HCT116 (cell line): ENCODE results near the gene USP3. TPM values are rescaled to one million over a fixed set of nuclear protein-coding genes. Genes with fewer than 3 reads are reported as not detected.

ENCODE experiments used
- ATAC-seq: fragments of 200-7000 bp; cut with Tn5 transposase; 2 replicates; pipeline ENCODE4 v1.9.1; 2020; ENCODE audit warnings: mild to moderate bottlenecking, moderate library complexity
- BruUV-seq: library from RNA; stranded (reverse); fragments of 400-500 nt; replicated peaks from 2 replicates; lab custom pipeline; 2021; lab: Mats Ljungman, UMichigan
- CTCF ChIA-PET: fragments of 300-600 bp; sonication (Branson Sonifier 250); formaldehyde crosslinking; loops from one replicate; lab custom pipeline; 2021; ENCODE audit warnings: antibody characterized with exemption; lab: Charles Lee
- POLR2A ChIA-PET: fragments of 300-600, 350-600 bp; sonication (Branson Sonifier 250); formaldehyde crosslinking; loops from one replicate; lab custom pipeline; 2021; ENCODE audit warnings: antibody characterized with exemption; lab: Charles Lee
- RAD21 ChIA-PET, 2 experiments: fragments of 300-600 bp; sonication (Branson Sonifier 250); formaldehyde crosslinking; loops; one replicate each; lab custom pipeline; 2023; ENCODE audit warnings: low total read pairs in 2 of 2; ENCODE audit not compliant: uncharacterized antibody in 2 of 2, unreplicated experiment in 2 of 2, low non-redundant PET in 1 of 2; lab: Charles Lee
- DNase-seq: peaks from one replicate; pipeline ENCODE4 v3.0.0-alpha.2; 2010; ENCODE audit warnings: low read depth, low spot score
- H2AFZ ChIP-seq: fragments of 200-600 bp; shearing (Covaris generic), sonication (generic); 2 replicates; pipeline ENCODE4 v1.6.1; 2017; ENCODE audit warnings: low read depth, mixed run types, mixed read lengths, antibody characterized with exemption, low read length; ENCODE audit not compliant: poor library complexity, severe bottlenecking
- H3K27ac ChIP-seq: 2 replicates; pipeline ENCODE4 v1.5.1; 2012; ENCODE audit warnings: low read depth, low read length
- H3K27me3 ChIP-seq: fragments of 200-600 bp; sonication (generic); 2 replicates; pipeline ENCODE4 v1.6.1; 2016; ENCODE audit warnings: mixed run types, low read length, mixed read lengths; ENCODE audit not compliant: insufficient read depth
- H3K36me3 ChIP-seq, 2 experiments: fragments of 200-500 bp in 1 of 2; fragments of 200-600 bp in 1 of 2; sonication (Bioruptor generic) in 1 of 2; sonication (generic) in 1 of 2; 2 replicates each; pipeline versions ENCODE4 v1.5.1 to v1.6.1; 2014 to 2016; ENCODE audit warnings: low read length in 2 of 2, inconsistent platforms in 1 of 2, mixed read lengths in 1 of 2, mixed run types in 1 of 2; ENCODE audit not compliant: insufficient read depth in 2 of 2, control insufficient read depth in 1 of 2
- H3K4me1 ChIP-seq, 2 experiments: fragments of 200-600 bp in 1 of 2; sonication (generic) in 1 of 2; 2 replicates each; pipeline versions ENCODE4 v1.5.1 to v1.6.1; 2012 to 2017; ENCODE audit warnings: low read length in 2 of 2, inconsistent platforms in 1 of 2, mild to moderate bottlenecking in 1 of 2, mixed read lengths in 1 of 2, mixed run types in 1 of 2, moderate library complexity in 1 of 2; ENCODE audit not compliant: insufficient read depth in 2 of 2, control insufficient read depth in 1 of 2
- H3K4me2 ChIP-seq: fragments of 200-600 bp; sonication (generic); 2 replicates; pipeline ENCODE4 v1.6.1; 2017; ENCODE audit warnings: mixed run types, low read length, mixed read lengths
- H3K4me3 ChIP-seq, 2 experiments: fragments of 200-600 bp in 1 of 2; sonication (generic) in 1 of 2; replicated peaks in 1 of 2; 2 replicates each; pipeline ENCODE4 v1.5.1; 2011 to 2016; ENCODE audit warnings: low read length in 2 of 2, control low read depth in 1 of 2, low read depth in 1 of 2, mild to moderate bottlenecking in 1 of 2, mixed read lengths in 1 of 2, mixed run types in 1 of 2
- H3K79me2 ChIP-seq: fragments of 200-600 bp; sonication (generic); 2 replicates; pipeline ENCODE4 v1.6.1; 2017; ENCODE audit warnings: mild to moderate bottlenecking, mixed run types, low read length, moderate library complexity, mixed read lengths; ENCODE audit not compliant: insufficient read depth
- H3K9ac ChIP-seq: fragments of 200-600 bp; sonication (generic); 2 replicates; pipeline ENCODE4 v1.6.1; 2016; ENCODE audit warnings: low read length, mixed read lengths
- H3K9me2 ChIP-seq: fragments of 200-600 bp; sonication (generic), shearing (Covaris generic); 2 replicates; pipeline ENCODE4 v1.6.1; 2017; ENCODE audit warnings: mixed run types, mild to moderate bottlenecking, moderate library complexity; ENCODE audit not compliant: insufficient read depth
- H3K9me3 ChIP-seq, 2 experiments: fragments of 200-500 bp in 1 of 2; fragments of 200-600 bp in 1 of 2; sonication (Bioruptor generic) in 1 of 2; sonication (generic) in 1 of 2; 2 replicates each; pipeline ENCODE4 v1.6.1; 2014 to 2017; ENCODE audit warnings: low read length in 2 of 2, mixed read lengths in 2 of 2, inconsistent platforms in 1 of 2, low read depth in 1 of 2, mild to moderate bottlenecking in 1 of 2, mixed run types in 1 of 2, moderate library complexity in 1 of 2; ENCODE audit not compliant: control insufficient read depth in 1 of 2, insufficient read depth in 1 of 2
- H4K20me1 ChIP-seq: fragments of 200-600 bp; sonication (generic), shearing (Covaris generic); 2 replicates; pipeline ENCODE4 v1.6.1; 2017; ENCODE audit warnings: mixed run types, mild to moderate bottlenecking, moderate library complexity; ENCODE audit not compliant: insufficient read depth
- ATF3 ChIP-seq: IDR thresholded peaks from 2 replicates; pipeline ENCODE4 v1.6.1; 2012
- CBX3 ChIP-seq: IDR thresholded peaks from 2 replicates; pipeline ENCODE4 v1.6.1; 2012; ENCODE audit warnings: low read depth
- CEBPB ChIP-seq: IDR thresholded peaks from 2 replicates; pipeline ENCODE4 v1.6.1; 2012; ENCODE audit warnings: low read depth
- CTCF ChIP-seq, 3 experiments: fragments of 200-600 bp in 1 of 3; sonication (generic) in 1 of 3; IDR thresholded peaks in 2 of 3; conservative IDR thresholded peaks in 1 of 3; 2 replicates each; pipeline ENCODE4 v1.5.1; 2012 to 2017; ENCODE audit warnings: low read depth in 2 of 3, low read length in 2 of 3, antibody characterized with exemption in 1 of 3, borderline replicate concordance in 1 of 3, control low read depth in 1 of 3, mild to moderate bottlenecking in 1 of 3, mixed read lengths in 1 of 3, mixed run types in 1 of 3, moderate library complexity in 1 of 3; ENCODE audit not compliant: insufficient read depth in 1 of 3
- EGR1 ChIP-seq: IDR thresholded peaks from 2 replicates; pipeline ENCODE4 v1.6.1; 2012; ENCODE audit warnings: low read depth
- ELF1 ChIP-seq: IDR thresholded peaks from 2 replicates; pipeline ENCODE4 v1.6.1; 2012; ENCODE audit warnings: low read depth, borderline replicate concordance
- EZH2 ChIP-seq: fragments of 200-600 bp; sonication (generic); IDR thresholded peaks from 2 replicates; pipeline ENCODE4 v1.6.1; 2017; ENCODE audit warnings: antibody characterized with exemption, mixed run types
- EZH2phosphoT487 ChIP-seq: fragments of 200-600 bp; IDR thresholded peaks from 2 replicates; pipeline ENCODE4 v1.6.1; 2018; ENCODE audit warnings: antibody characterized with exemption, borderline replicate concordance
- JUND ChIP-seq: IDR thresholded peaks from 2 replicates; pipeline ENCODE4 v1.6.1; 2012
- MAX ChIP-seq: IDR thresholded peaks from 2 replicates; pipeline ENCODE4 v1.6.1; 2012
- RAD21 ChIP-seq: IDR thresholded peaks from 2 replicates; pipeline ENCODE4 v1.6.1; 2012; ENCODE audit warnings: low read depth, mild to moderate bottlenecking
- REST ChIP-seq: IDR thresholded peaks from 2 replicates; pipeline ENCODE4 v1.6.1; 2012; ENCODE audit warnings: low read depth
- SRF ChIP-seq: IDR thresholded peaks from 2 replicates; pipeline ENCODE4 v1.6.1; 2012; ENCODE audit warnings: low read depth
- ZFX ChIP-seq: fragments of 450-650 bp; IDR thresholded peaks from 2 replicates; pipeline ENCODE4 v1.6.1; 2017
- ZNF274 ChIP-seq: fragments of 200-500 bp; sonication (Bioruptor generic); IDR thresholded peaks from 2 replicates; pipeline ENCODE4 v1.6.1; 2014; ENCODE audit warnings: mild to moderate bottlenecking, low read depth, low read length, inconsistent platforms
- intact Hi-C: fragments of 100-400 bp; cut with micrococcal nuclease; formaldehyde crosslinking; loops from 2 replicates; pipeline ENCODE4 v1.10.0; 2022
- total RNA-seq: library from RNA; stranded (reverse); gene quantifications from one replicate; pipeline ENCODE4 v1.2.1, GENCODE V29; 2021; ENCODE audit not compliant: unreplicated experiment

Gene USP3
- total RNA-seq, 1 experiment from 2014 or later = 61.6 TPM

- Histone ChIP-seq H3K4me1 (peaks cover 0 to 26% of the 10 kb centered on the region in 2 experiments; a peak in 2 of 4 replicates), H3K27ac (no peak overlapping the region), H3K9me2 (no peaks in the 10 kb centered on the region), H3K9ac (no peak overlapping the region), H3K79me2 (no peaks in the 10 kb centered on the region), H3K36me3 (no peaks in the 10 kb centered on the region), H3K4me2 (no peak overlapping the region), H2AFZ (no peak overlapping the region), H3K4me3 (no peak overlapping the region), H3K27me3 (no peaks in the 10 kb centered on the region), H4K20me1 (no peaks in the 10 kb centered on the region), H3K9me3 (no peaks in the 10 kb centered on the region)
- ATAC-seq = no peak
- POLR2A ChIA-PET = no interaction called here
- RAD21 ChIA-PET = no interaction called here
- CTCF ChIA-PET = interaction anchor here (2.1 kb wide), 1 partner anchor 12 kb away, joined by 11 read pairs; no protein-coding TSS in a partner anchor
- no peak for DNase-seq
- intact Hi-C loops = no loop called here
- no TSS peak for BruUV-seq
- no peak for TF ChIP-seq REST
- TF ChIP-seq ATF3 = no peak
- TF ChIP-seq CTCF (IDR thresholded peaks at IDR 0.05 in 2 of 3, conservative IDR thresholded peaks at IDR 0.05 in 1 of 3; ENCODE audit: borderline replicate concordance in 1 of 3, insufficient read depth in 1 of 3, low read depth in 2 of 3, low read length in 2 of 3) = no peak
- TF ChIP-seq CBX3 = no peak
- no peak for TF ChIP-seq JUND
- no peak for TF ChIP-seq MAX
- TF ChIP-seq RAD21 = no peak
- TF ChIP-seq EZH2phosphoT487 = no peak
- no peak for TF ChIP-seq EGR1
- no peak for TF ChIP-seq CEBPB
- no peak for TF ChIP-seq EZH2
- no peak for TF ChIP-seq ZNF274
- no peak for TF ChIP-seq ZFX
- no peak for TF ChIP-seq ELF1
- TF ChIP-seq SRF = no peak
Measured at GRCh38 chr15:63474810-63475316, 29.5 kb upstream of the USP3 start.
